Spleen (tissue), 11 donors: ENCODE results near the gene AMN. TPM values are rescaled to one million over a fixed set of nuclear protein-coding genes. Genes with fewer than 3 reads are reported as not detected.

Experiments
- DNase-seq: peaks from one replicate; pipeline ENCODE4 v3.0.0-alpha.2; 2020
- H3K27ac ChIP-seq, 8 donors: fragments of 200-600 bp; sonication (generic) in 7 of 8; 1 replicate in 4 of 8; 2 replicates in 4 of 8; pipeline versions ENCODE4 v1.5.0 to v1.8.0; 2016 to 2021; ENCODE audit warnings: inconsistent platforms in 4 of 8, mild to moderate bottlenecking in 4 of 8, moderate library complexity in 1 of 8
- H3K27me3 ChIP-seq, 7 donors: fragments of 200-600 bp; sonication (generic) in 6 of 7; replicated peaks in 1 of 7; 1 replicate in 4 of 7; 2 replicates in 3 of 7; pipeline versions ENCODE4 v1.5.0 to v1.8.0; 2016 to 2021; ENCODE audit warnings: inconsistent platforms in 3 of 7, mild to moderate bottlenecking in 1 of 7
- H3K36me3 ChIP-seq, 6 donors: fragments of 200-600 bp; sonication (generic) in 5 of 6; 1 replicate in 4 of 6; 2 replicates in 2 of 6; pipeline versions ENCODE4 v1.5.0 to v1.8.0; 2016 to 2021; ENCODE audit warnings: inconsistent platforms in 2 of 6
- H3K4me1 ChIP-seq, 6 donors: fragments of 200-600 bp; sonication (generic) in 5 of 6; 1 replicate in 3 of 6; 2 replicates in 3 of 6; pipeline versions ENCODE4 v1.5.0 to v1.8.0; 2016 to 2021; ENCODE audit warnings: inconsistent platforms in 3 of 6
- H3K4me3 ChIP-seq, 8 donors: fragments of 200-600 bp; sonication (generic) in 7 of 8; 1 replicate in 4 of 8; 2 replicates in 4 of 8; pipeline versions ENCODE4 v1.5.0 to v1.8.0; 2016 to 2021; ENCODE audit warnings: inconsistent platforms in 4 of 8, mild to moderate bottlenecking in 4 of 8, moderate library complexity in 2 of 8
- H3K9me3 ChIP-seq, 8 donors: fragments of 200-600 bp; sonication (generic) in 7 of 8; 1 replicate in 4 of 8; 2 replicates in 4 of 8; pipeline versions ENCODE4 v1.5.0 to v1.8.0; 2016 to 2021; ENCODE audit warnings: inconsistent platforms in 4 of 8
- POLR2A ChIP-seq, 3 donors: fragments of 450-650 bp; IDR thresholded peaks; one replicate each; pipeline ENCODE4 v1.5.1; 2017; ENCODE audit warnings: antibody characterized with exemption in 3 of 3, mild to moderate bottlenecking in 1 of 3
- POLR2AphosphoS5 ChIP-seq, 3 donors: sonication (generic); formaldehyde crosslinking; IDR thresholded peaks; one replicate each; pipeline ENCODE4 v1.5.1; 2017; ENCODE audit warnings: antibody characterized with exemption in 3 of 3
- WGBS, 5 donors: extraction: QIAGEN DNeasy Blood & Tissue Kit in 3 of 5; methylation state at CpG; one replicate each; pipeline versions ENCODE4 v1.1.5 to v1.1.7; 2013 to 2018; 5-methylcytosine and 5-hydroxymethylcytosine counted together
- intact Hi-C: fragments of 100-400 bp; cut with DNase I; formaldehyde crosslinking; loops from one replicate; pipeline ENCODE4 v1.15.0; 2023; ENCODE audit warnings: low total_unique reads
- polyA plus RNA-seq, 3 donors: library from polyadenylated mRNA; stranded (reverse); fragments of 200-250 nt; gene quantifications; one replicate each; pipeline ENCODE4 v1.2.1, GENCODE V29; 2013
- total RNA-seq, 7 donors: library from RNA; depleted of rRNA in 3 of 7; stranded (reverse); fragments of >200 nt in 3 of 7; fragmentation: NEBNext Ultra II Directional in 4 of 7; extraction: Animal tissue kit (Norgen Biotek cat#: 25700) in 4 of 7; gene quantifications; one replicate each; pipeline versions ENCODE4 v1.1.0 to v1.2.1, GENCODE V29; 2016 to 2021
- TF ChIP-seq, protein P1 (sequence below), 11 experiments: fragments of 200-600 bp in 7 of 11; fragments of 450-650 bp in 4 of 11; sonication (generic) in 4 of 11; IDR thresholded peaks in 8 of 11; conservative IDR thresholded peaks in 3 of 11; 1 replicate in 7 of 11; 2 replicates in 4 of 11; pipeline versions ENCODE4 v1.4.0 to v1.8.0; 2016 to 2021; ENCODE audit warnings: antibody characterized with exemption in 11 of 11, inconsistent platforms in 4 of 11, mild to moderate bottlenecking in 1 of 11
- donor health status: healthy with polysubstance abuse.
- donor health status: DM: no; HTN: no; CAD: no; lungs with moderate emphysema.
- donor health status: DM: no; HTN: no; CAD: no.
- donor health status: Bipolar disorder and iron deficiency.
- donor health status: healthy.
- donor health status: DM: no; HTN: no; CAD: no.
- donor health status: DM: yes; HTN: yes; CAD: no.

The AMN gene
- total and polyA plus RNA-seq, 10 donors = 0.65 to 3.0 (median 2.2) TPM

DNA sequence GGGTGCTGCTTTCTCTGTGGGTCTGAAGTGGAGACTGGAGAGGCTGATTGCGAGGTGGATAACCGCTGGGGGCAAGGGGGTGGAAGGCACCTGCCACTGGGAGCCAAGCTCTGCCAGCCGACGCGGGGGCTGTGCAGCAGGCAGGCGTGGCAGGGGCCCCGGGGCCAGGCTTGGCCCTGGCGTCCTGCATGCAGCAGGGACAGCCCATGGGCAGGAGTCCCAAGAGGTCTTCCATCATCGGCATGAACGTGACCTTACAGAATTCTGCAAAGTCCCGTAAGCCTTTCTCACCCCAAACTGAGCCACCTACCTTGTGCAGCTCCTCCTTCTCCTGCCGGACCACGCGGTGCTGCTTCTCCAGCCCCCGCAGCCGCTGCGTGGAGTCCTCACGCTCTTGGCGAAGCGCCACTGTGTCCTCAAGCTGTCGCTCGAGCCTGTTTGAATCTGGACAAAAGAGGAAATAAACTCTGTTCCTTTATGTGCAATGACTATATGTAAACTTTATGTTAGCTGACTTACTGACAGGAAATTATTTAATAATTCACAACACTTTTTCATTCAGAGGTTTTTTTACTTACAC is 51.3 kb downstream of the AMN start:
- intact Hi-C loops = no loop called here

DNA sequence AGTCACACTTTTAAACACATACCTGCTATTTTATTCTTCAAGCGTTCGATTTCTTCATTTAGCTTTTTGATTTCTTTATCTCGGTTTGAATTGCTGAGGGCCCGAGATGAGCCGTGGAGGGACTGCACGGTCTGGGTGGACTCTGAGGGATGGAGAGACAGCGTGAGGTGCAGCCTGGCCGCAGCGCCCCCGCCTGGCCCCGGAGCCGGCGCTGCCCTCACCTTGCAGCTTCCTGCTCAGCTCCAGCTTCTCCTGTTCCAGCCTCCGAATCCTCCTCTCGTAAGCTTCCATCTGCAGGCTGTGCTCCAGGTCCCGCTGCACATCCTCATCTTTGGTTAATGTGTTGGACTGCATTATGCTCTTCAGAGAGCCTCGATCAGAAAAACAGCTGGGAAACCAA is 53.2 kb downstream of the AMN start:
- H3K4me3 ChIP-seq = no peak overlapping the region
- peak; percentile 24 for DNase-seq
- no peaks in the 10 kb centered on the region for H3K9me3 ChIP-seq
- TF ChIP-seq POLR2AphosphoS5 (IDR thresholded peaks at IDR 0.05) = no peak
- no peak for TF ChIP-seq POLR2A (IDR thresholded peaks at IDR 0.05)
- TF ChIP-seq, protein P1, sequence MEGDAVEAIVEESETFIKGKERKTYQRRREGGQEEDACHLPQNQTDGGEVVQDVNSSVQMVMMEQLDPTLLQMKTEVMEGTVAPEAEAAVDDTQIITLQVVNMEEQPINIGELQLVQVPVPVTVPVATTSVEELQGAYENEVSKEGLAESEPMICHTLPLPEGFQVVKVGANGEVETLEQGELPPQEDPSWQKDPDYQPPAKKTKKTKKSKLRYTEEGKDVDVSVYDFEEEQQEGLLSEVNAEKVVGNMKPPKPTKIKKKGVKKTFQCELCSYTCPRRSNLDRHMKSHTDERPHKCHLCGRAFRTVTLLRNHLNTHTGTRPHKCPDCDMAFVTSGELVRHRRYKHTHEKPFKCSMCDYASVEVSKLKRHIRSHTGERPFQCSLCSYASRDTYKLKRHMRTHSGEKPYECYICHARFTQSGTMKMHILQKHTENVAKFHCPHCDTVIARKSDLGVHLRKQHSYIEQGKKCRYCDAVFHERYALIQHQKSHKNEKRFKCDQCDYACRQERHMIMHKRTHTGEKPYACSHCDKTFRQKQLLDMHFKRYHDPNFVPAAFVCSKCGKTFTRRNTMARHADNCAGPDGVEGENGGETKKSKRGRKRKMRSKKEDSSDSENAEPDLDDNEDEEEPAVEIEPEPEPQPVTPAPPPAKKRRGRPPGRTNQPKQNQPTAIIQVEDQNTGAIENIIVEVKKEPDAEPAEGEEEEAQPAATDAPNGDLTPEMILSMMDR (IDR thresholded peaks at IDR 0.05 in 8 of 11, conservative IDR thresholded peaks at IDR 0.05 in 3 of 11) = no peak
- H3K36me3 ChIP-seq = peaks cover 0 to 100% (median 67%) of the 10 kb centered on the region in 6 donors
- no peak overlapping the region for H3K27ac ChIP-seq
- intact Hi-C loops = no loop called here
- H3K27me3 ChIP-seq = no peaks in the 10 kb centered on the region
- H3K4me1 ChIP-seq = no peaks in the 10 kb centered on the region
- WGBS, 5 donors = 89 to 93% (median 93%) methylated on average over 17 of the region's 17 CpGs

More for the DNA sequence above, 51.3 kb downstream of the AMN start:
- peak; percentile 70 for DNase-seq
- Histone ChIP-seq H3K4me1 (no peaks in the 10 kb centered on the region), H3K9me3 (no peaks in the 10 kb centered on the region), H3K27ac (no peak overlapping the region), H3K36me3 (peaks cover 0 to 100% (median 72%) of the 10 kb centered on the region in 6 donors), H3K4me3 (no peak overlapping the region), H3K27me3 (no peaks in the 10 kb centered on the region)
- WGBS, 5 donors = 59 to 77% (median 70%) methylated on average over 14 to 22 of the region's 22 CpGs
- TF ChIP-seq POLR2A (IDR thresholded peaks at IDR 0.05) (no peak), POLR2AphosphoS5 (IDR thresholded peaks at IDR 0.05) (peak in 1 of 3 donors; percentile 37)
- TF ChIP-seq, protein P1 (IDR thresholded peaks at IDR 0.05 in 8 of 11, conservative IDR thresholded peaks at IDR 0.05 in 3 of 11) = no peak

DNA sequence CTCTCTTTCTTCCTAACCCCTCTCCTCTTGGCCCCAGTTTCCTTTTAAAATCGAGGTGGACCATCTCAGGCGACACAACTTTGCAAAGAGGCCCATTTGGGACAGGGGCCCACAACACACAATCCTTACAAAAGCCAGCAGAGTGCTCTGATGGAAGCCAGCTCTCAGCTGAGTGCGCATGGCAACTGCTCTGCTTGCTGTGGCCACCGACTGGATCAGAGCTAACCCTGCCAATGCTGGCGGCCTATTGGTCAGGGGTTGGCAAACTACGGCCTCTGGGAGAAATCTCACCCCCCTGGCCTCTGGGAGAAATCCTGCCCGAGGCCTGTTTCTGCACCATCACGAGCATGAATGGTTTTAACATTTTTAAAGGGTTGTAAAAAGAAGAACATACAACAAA is 55.0 kb downstream of the AMN start:
- H3K36me3 ChIP-seq = peaks cover 0 to 100% (median 64%) of the 10 kb centered on the region in 6 donors
- no peak overlapping the region for H3K27ac ChIP-seq
- DNase-seq = peak; percentile 44
- no peaks in the 10 kb centered on the region for H3K9me3 ChIP-seq
- WGBS, 5 donors = 85 to 93% (median 91%) methylated on average over 8 of the region's 8 CpGs
- no peaks in the 10 kb centered on the region for H3K27me3 ChIP-seq
- TF ChIP-seq, protein P1 (IDR thresholded peaks at IDR 0.05 in 8 of 11, conservative IDR thresholded peaks at IDR 0.05 in 3 of 11) = no peak
- TF ChIP-seq POLR2AphosphoS5 (IDR thresholded peaks at IDR 0.05) (no peak), POLR2A (IDR thresholded peaks at IDR 0.05) (no peak)
- intact Hi-C loops = no loop called here
- H3K4me1 ChIP-seq = no peaks in the 10 kb centered on the region
- H3K4me3 ChIP-seq = no peak overlapping the region

DNA sequence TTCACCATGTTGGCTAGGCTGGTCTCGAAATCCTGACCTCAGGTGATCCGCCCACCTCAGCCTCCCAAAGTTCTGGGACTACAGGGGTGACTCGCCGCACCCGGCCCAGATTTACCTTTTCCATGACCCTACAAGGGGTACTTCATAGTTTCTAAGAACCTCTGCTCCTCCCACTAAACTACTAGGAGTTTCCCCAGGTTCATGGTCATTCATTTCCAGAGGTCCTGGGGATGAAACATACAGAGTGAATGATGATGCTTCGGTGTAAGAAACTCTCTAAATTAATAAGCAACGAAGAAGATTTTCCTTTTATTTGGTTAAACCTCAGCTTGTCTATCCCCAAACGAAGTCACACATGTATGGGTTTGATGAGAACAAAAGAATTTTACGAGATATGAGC is 56.9 kb downstream of the AMN start:
- WGBS, 5 donors = 86 to 95% (median 90%) methylated on average over 9 of the region's 9 CpGs
- Histone ChIP-seq H3K27me3 (no peaks in the 10 kb centered on the region), H3K9me3 (no peaks in the 10 kb centered on the region), H3K27ac (no peak overlapping the region), H3K4me1 (no peaks in the 10 kb centered on the region), H3K4me3 (no peak overlapping the region), H3K36me3 (peaks cover 0 to 100% (median 57%) of the 10 kb centered on the region in 6 donors)
- TF ChIP-seq POLR2A (IDR thresholded peaks at IDR 0.05) (no peak), POLR2AphosphoS5 (IDR thresholded peaks at IDR 0.05) (no peak)
- TF ChIP-seq, protein P1 (IDR thresholded peaks at IDR 0.05 in 8 of 11, conservative IDR thresholded peaks at IDR 0.05 in 3 of 11) = no peak
- DNase-seq = no peak
- intact Hi-C loops = no loop called here
